HepG2 (cell line): ENCODE results near the gene EHD4. TPM values are rescaled to one million over a fixed set of nuclear protein-coding genes. Genes with fewer than 3 reads are reported as not detected.

Experiments used
- ARNT ChIP-seq: fragments of 450-650 bp; IDR thresholded peaks from 2 replicates; pipeline ENCODE4 v1.6.1; 2017
- ATRX ChIP-seq: sonication (generic); formaldehyde crosslinking; IDR thresholded peaks from 2 replicates; pipeline ENCODE4 v1.4.0; 2020; ENCODE audit warnings: missing genetic modification reagents, borderline replicate concordance
- BHLHE40 ChIP-seq: IDR thresholded peaks from 2 replicates; pipeline ENCODE4 v1.6.1; 2011; ENCODE audit warnings: low read length, improper control_type of control experiment
- EP300 ChIP-seq, 3 experiments: sonication (generic) in 1 of 3; formaldehyde crosslinking in 1 of 3; IDR thresholded peaks; 2 replicates each; pipeline versions ENCODE4 v1.5.1 to v1.6.1; 2011 to 2020; ENCODE audit warnings: low read depth in 2 of 3, low read length in 2 of 3, borderline replicate concordance in 1 of 3, improper control_type of control experiment in 1 of 3, mild to moderate bottlenecking in 1 of 3, missing genetic modification reagents in 1 of 3, moderate library complexity in 1 of 3
- FLYWCH1 ChIP-seq: sonication (generic); formaldehyde crosslinking; IDR thresholded peaks from 2 replicates; pipeline ENCODE4 v1.8.1; 2023; ENCODE audit warnings: mild to moderate bottlenecking, missing genetic modification reagents
- GLI4 ChIP-seq: sonication (generic); formaldehyde crosslinking; IDR thresholded peaks from 2 replicates; pipeline ENCODE4 v1.5.1; 2020; ENCODE audit warnings: missing genetic modification reagents, mild to moderate bottlenecking, moderate library complexity, borderline replicate concordance
- HNF4A ChIP-seq: sonication (generic); formaldehyde crosslinking; IDR thresholded peaks from 2 replicates; pipeline ENCODE4 v1.4.0; 2020; ENCODE audit warnings: missing genetic modification reagents
- MAFK ChIP-seq, 2 experiments: IDR thresholded peaks in 1 of 2; conservative IDR thresholded peaks in 1 of 2; 2 replicates each; pipeline ENCODE4 v1.6.1; 2011; ENCODE audit warnings: improper control_type of control experiment in 2 of 2, low read length in 2 of 2
- MXD3 ChIP-seq: IDR thresholded peaks from 2 replicates; pipeline ENCODE4 v1.6.1; 2016; ENCODE audit warnings: mild to moderate bottlenecking, missing biosample characterization, missing genetic modification reagents
- NFIC ChIP-seq: IDR thresholded peaks from 2 replicates; pipeline ENCODE4 v1.6.1; 2012; ENCODE audit warnings: mild to moderate bottlenecking, low read length, inconsistent platforms
- NPAS2 ChIP-seq: sonication (generic); formaldehyde crosslinking; IDR thresholded peaks from 2 replicates; pipeline ENCODE4 v1.8.0; 2022; ENCODE audit warnings: mild to moderate bottlenecking, missing genetic modification reagents, borderline replicate concordance
- NR2C2 ChIP-seq: sonication (generic); formaldehyde crosslinking; IDR thresholded peaks from 2 replicates; pipeline ENCODE4 v1.4.0; 2020; ENCODE audit warnings: missing genetic modification reagents, mild to moderate bottlenecking, moderate library complexity, borderline replicate concordance
- NR2F2 ChIP-seq: IDR thresholded peaks from 2 replicates; pipeline ENCODE4 v1.6.1; 2012; ENCODE audit warnings: low read depth, inconsistent platforms, borderline replicate concordance
- SATB2 ChIP-seq: sonication (generic); formaldehyde crosslinking; IDR thresholded peaks from 2 replicates; pipeline ENCODE4 v1.5.0; 2020; ENCODE audit warnings: missing genetic modification reagents
- SCMH1 ChIP-seq: sonication (generic); formaldehyde crosslinking; IDR thresholded peaks from 2 replicates; pipeline ENCODE4 v1.9.0; 2021; ENCODE audit warnings: missing genetic modification reagents, mild to moderate bottlenecking, borderline replicate concordance
- SOX6 ChIP-seq, 2 experiments: fragments of 450-650 bp in 1 of 2; sonication (generic) in 1 of 2; formaldehyde crosslinking in 1 of 2; IDR thresholded peaks; 2 replicates each; pipeline versions ENCODE4 v1.4.0 to v1.6.1; 2017 to 2020; ENCODE audit warnings: antibody characterized with exemption in 1 of 2, mild to moderate bottlenecking in 1 of 2, missing genetic modification reagents in 1 of 2
- TFE3 ChIP-seq: IDR thresholded peaks from 2 replicates; pipeline ENCODE4 v1.6.1; 2016
- ZNF446 ChIP-seq: sonication (generic); formaldehyde crosslinking; IDR thresholded peaks from 2 replicates; pipeline ENCODE4 v1.5.0; 2020; ENCODE audit warnings: mild to moderate bottlenecking, missing genetic modification reagents
- ZNF547 ChIP-seq: sonication (generic); formaldehyde crosslinking; IDR thresholded peaks from 2 replicates; pipeline ENCODE4 v1.5.1; 2020; ENCODE audit warnings: mild to moderate bottlenecking, missing genetic modification reagents
- ZNF674 ChIP-seq: sonication (generic); formaldehyde crosslinking; IDR thresholded peaks from 2 replicates; pipeline ENCODE4 v1.5.0; 2020; ENCODE audit warnings: low read depth, mild to moderate bottlenecking, missing genetic modification reagents
- ZNF776 ChIP-seq: sonication (generic); formaldehyde crosslinking; IDR thresholded peaks from 2 replicates; pipeline ENCODE4 v1.4.0; 2020; ENCODE audit warnings: mild to moderate bottlenecking, missing genetic modification reagents
- ZZZ3 ChIP-seq: sonication (generic); formaldehyde crosslinking; IDR thresholded peaks from 2 replicates; pipeline ENCODE4 v1.4.0; 2020; ENCODE audit warnings: missing genetic modification reagents, mild to moderate bottlenecking, borderline replicate concordance
- polyA plus RNA-seq, 8 experiments: library from polyadenylated mRNA; depleted of rRNA in 3 of 8; stranded (reverse) in 7 of 8; unstranded in 1 of 8; fragments of >200 nt; fragmentation: Illumina TruSeq in 4 of 8; extraction: Trizol in 4 of 8; gene quantifications; 2 replicates each; pipeline versions ENCODE4 v1.2.1 to v1.2.3, GENCODE V29; 2011 to 2016; ENCODE audit warnings: low read depth in 4 of 8, missing spikeins in 1 of 8, mixed read lengths in 1 of 8; ENCODE audit not compliant: insufficient read depth in 1 of 8
- total RNA-seq, 5 experiments: library from RNA; depleted of rRNA; stranded (reverse); fragments of >200 nt; fragmentation: Illumina TruSeq; extraction: Trizol; gene quantifications; 2 replicates each; pipeline ENCODE4 v1.2.3, GENCODE V29; 2016; ENCODE audit warnings: low read depth in 1 of 5
- TF ChIP-seq, protein P1 (sequence below): sonication (generic); formaldehyde crosslinking; IDR thresholded peaks from 2 replicates; pipeline ENCODE4 v1.4.0; 2020; ENCODE audit warnings: missing genetic modification reagents, borderline replicate concordance
- TF ChIP-seq, protein P2 (sequence below): sonication (generic); formaldehyde crosslinking; IDR thresholded peaks from 2 replicates; pipeline ENCODE4 v1.5.0; 2020; ENCODE audit warnings: mild to moderate bottlenecking, missing genetic modification reagents, borderline replicate concordance

The EHD4 gene
- total and polyA plus RNA-seq, 2 of the 13 experiments (the other 11 are each of a cell fraction or from before 2014, with no cell fraction given), result 3.1 to 4.8 TPM

DNA sequence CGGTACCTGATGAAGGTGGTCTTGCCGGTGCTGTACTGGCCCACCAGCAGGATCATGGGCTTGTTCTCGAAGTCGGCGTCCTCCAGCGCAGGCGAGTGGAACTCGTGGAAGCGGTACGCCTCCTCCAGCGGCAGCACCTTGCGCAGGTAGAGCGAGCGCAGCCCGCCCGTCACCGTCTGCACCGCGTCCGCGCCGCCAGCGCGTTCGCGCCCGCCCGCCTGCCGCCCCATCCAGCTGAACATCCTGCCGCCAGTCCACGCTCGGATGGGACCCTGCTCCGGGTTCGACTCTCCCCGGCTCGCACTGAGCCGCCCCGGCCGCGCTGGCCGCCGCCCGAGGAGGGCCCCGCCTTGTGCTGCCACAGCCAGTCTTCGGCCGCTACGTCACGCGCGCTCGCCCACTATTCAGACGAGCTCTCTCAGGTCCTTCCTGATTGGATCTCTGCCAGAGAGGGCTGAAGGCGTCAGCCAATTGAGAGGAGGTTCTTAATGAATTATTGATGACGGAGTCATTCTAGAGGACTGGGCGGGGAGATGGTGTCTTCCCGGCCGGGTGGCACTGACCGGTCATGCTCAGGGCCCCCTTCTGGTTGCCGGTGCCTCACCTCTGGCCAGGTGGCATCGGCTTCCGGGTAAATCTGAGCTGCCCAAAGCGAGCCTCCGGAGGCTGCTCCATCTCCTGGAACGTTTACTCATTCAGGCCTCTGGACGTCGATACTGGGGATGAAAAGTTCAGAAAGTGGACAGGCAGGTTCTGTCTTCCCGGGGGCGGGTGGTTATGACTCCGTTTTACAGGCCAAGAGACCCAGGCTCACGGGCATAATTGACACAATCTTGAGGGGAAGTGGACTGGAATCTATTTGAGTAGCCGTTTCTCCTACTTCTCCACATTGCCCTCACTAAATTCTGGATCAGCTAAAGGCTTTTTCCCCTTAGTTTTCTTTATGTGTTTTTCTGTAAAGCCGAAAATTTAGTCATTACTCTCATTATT, at the start of gene EHD4 (continued):
- TF ChIP-seq, protein P1, sequence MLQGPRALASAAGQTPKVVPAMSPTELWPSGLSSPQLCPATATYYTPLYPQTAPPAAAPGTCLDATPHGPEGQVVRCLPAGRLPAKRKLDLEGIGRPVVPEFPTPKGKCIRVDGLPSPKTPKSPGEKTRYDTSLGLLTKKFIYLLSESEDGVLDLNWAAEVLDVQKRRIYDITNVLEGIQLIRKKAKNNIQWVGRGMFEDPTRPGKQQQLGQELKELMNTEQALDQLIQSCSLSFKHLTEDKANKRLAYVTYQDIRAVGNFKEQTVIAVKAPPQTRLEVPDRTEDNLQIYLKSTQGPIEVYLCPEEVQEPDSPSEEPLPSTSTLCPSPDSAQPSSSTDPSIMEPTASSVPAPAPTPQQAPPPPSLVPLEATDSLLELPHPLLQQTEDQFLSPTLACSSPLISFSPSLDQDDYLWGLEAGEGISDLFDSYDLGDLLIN, result no peak
- no peak for TF ChIP-seq SCMH1 (CRISPR knock-in tag)
- TF ChIP-seq MAFK (conservative IDR thresholded peaks at IDR 0.05 in 1 of 2, IDR thresholded peaks at IDR 0.05 in 1 of 2; ENCODE audit: low read length in 2 of 2), result peak; percentile 63 to 73
- TF ChIP-seq SATB2, result no peak
- TF ChIP-seq ZZZ3 (CRISPR knock-in tag), result no peak
- TF ChIP-seq ZNF776, result peak; percentile 97
- TF ChIP-seq BHLHE40, result no peak
- TF ChIP-seq GLI4 (CRISPR knock-in tag), result peak; percentile 64; the same call in 1 of the 2 replicates
- peak; percentile 73 for TF ChIP-seq MXD3 (CRISPR knock-in tag)
- TF ChIP-seq, protein P2, sequence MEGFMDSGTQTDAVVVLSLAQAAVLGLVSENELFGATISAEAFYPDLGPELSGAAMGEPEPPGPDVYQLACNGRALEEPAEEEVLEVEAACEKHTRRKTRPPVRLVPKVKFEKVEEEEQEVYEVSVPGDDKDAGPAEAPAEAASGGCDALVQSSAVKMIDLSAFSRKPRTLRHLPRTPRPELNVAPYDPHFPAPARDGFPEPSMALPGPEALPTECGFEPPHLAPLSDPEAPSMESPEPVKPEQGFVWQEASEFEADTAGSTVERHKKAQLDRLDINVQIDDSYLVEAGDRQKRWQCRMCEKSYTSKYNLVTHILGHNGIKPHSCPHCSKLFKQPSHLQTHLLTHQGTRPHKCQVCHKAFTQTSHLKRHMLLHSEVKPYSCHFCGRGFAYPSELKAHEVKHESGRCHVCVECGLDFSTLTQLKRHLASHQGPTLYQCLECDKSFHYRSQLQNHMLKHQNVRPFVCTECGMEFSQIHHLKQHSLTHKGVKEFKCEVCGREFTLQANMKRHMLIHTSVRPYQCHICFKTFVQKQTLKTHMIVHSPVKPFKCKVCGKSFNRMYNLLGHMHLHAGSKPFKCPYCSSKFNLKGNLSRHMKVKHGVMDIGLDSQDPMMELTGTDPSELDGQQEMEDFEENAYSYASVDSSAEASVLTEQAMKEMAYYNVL, result peak; percentile 30; the same call in 1 of the 2 replicates
- no peak for TF ChIP-seq NR2F2
- no peak for TF ChIP-seq ZNF446 (CRISPR knock-in tag)
- TF ChIP-seq ATRX (CRISPR knock-in tag), result no peak
- TF ChIP-seq HNF4A (CRISPR knock-in tag), result no peak
- TF ChIP-seq NFIC, result no peak
- TF ChIP-seq SOX6 (IDR thresholded peaks at IDR 0.05), result no peak
- TF ChIP-seq SOX6 (CRISPR knock-in tag; IDR thresholded peaks at IDR 0.05), result peak; percentile 39; the same call in 1 of the 2 replicates
- peak; percentile 26; the same call in 1 of the 2 replicates for TF ChIP-seq TFE3
- peak; percentile 84 for TF ChIP-seq ZNF547 (CRISPR knock-in tag)
- 0 out of 2 replicates have a peak, but pooled peaks have one; percentile 70 for TF ChIP-seq ZNF674 (CRISPR knock-in tag)
- no peak for TF ChIP-seq ARNT
- no peak for TF ChIP-seq FLYWCH1 (CRISPR knock-in tag)
- peak; percentile 59 for TF ChIP-seq NR2C2 (CRISPR knock-in tag)
- no peak for TF ChIP-seq NPAS2 (CRISPR knock-in tag)
- TF ChIP-seq EP300 (IDR thresholded peaks at IDR 0.05; ENCODE audit: low read depth in 2 of 2, low read length in 2 of 2), result no peak
- no peak for TF ChIP-seq EP300 (CRISPR knock-in tag; IDR thresholded peaks at IDR 0.05; ENCODE audit: borderline replicate concordance)
